ENCODE data around the gene SSR3. TPM values are rescaled to one million over a fixed set of nuclear protein-coding genes. Genes with fewer than 3 reads are reported as not detected.
A peak's percentile ranks its signal among the peaks of the same experiment; 100 is the strongest.

SSR3 gene
- total and polyA plus RNA-seq, 12 donors, result 47.1 to 479 (median 116) TPM

GRCh38 chr3:156516961-156517360 lies 38.0 kb downstream of the SSR3 start:
- 18 to 64% (median 28%) methylated on average over 1 of the region's 1 CpG for WGBS, 4 donors
- TF ChIP-seq POLR2A (IDR thresholded peaks at IDR 0.05) (no peak), CTCF (IDR thresholded peaks at IDR 0.05) (no peak)
- DNase-seq, result peak in 1 of 7 donors; percentile 23
- Histone ChIP-seq H3K9me3 (replicated peaks in 1 of 3) (no peaks in the 10 kb centered on the region), H3K27me3 (no peaks in the 10 kb centered on the region), H3K4me1 (replicated peaks in 1 of 2) (peaks cover 9 to 13% of the 10 kb centered on the region in 2 donors), H3K27ac (peak overlapping the region in 3 of 5 donors; percentile 2 to 35 (median 28)), H3K4me3 (no peak overlapping the region), H3K36me3 (replicated peaks in 1 of 2) (no peaks in the 10 kb centered on the region)
- intact Hi-C loops (cut with DNase I), result loop anchor here in 1 of 2 donors (10.0 kb wide), 1 partner anchor 372 kb away; no protein-coding TSS in a partner anchor

- Histone ChIP-seq H3K4me3 (no peak overlapping the region), H3K36me3 (replicated peaks in 1 of 2) (no peaks in the 10 kb centered on the region), H3K9me3 (replicated peaks in 1 of 3) (no peaks in the 10 kb centered on the region), H3K4me1 (replicated peaks in 1 of 2) (peaks cover 9 to 13% of the 10 kb centered on the region in 2 donors), H3K27me3 (no peaks in the 10 kb centered on the region), H3K27ac (no peak overlapping the region)
- intact Hi-C loops (cut with DNase I), result loop anchor here in 1 of 2 donors (10.0 kb wide), 1 partner anchor 371 kb away; no protein-coding TSS in a partner anchor
- DNase-seq, result peak in 4 of 7 donors; percentile 41 to 61 (median 54)
- TF ChIP-seq POLR2A (IDR thresholded peaks at IDR 0.05) (no peak), CTCF (IDR thresholded peaks at IDR 0.05) (no peak)
- WGBS, 4 donors, result 67 to 78% (median 73%) methylated on average over 3 of the region's 3 CpGs
Observed at GRCh38 chr3:156516284-156516683, 38.6 kb downstream of the SSR3 start.

- no peaks in the 10 kb centered on the region for H3K27me3 ChIP-seq
- no peak for TF ChIP-seq POLR2A (IDR thresholded peaks at IDR 0.05)
- TF ChIP-seq CTCF (IDR thresholded peaks at IDR 0.05), result no peak
- 66 to 74% (median 69%) methylated on average over 5 of the region's 5 CpGs for WGBS, 4 donors
- H3K9me3 ChIP-seq (replicated peaks in 1 of 3), result no peaks in the 10 kb centered on the region
- intact Hi-C loops (cut with DNase I), result loop anchor here (5.0 to 10.0 kb wide), 2 partner anchors 361 to 369 kb away; no protein-coding TSS in a partner anchor
- peaks cover 9 to 13% of the 10 kb centered on the region in 2 donors for H3K4me1 ChIP-seq (replicated peaks in 1 of 2)
- no peaks in the 10 kb centered on the region for H3K36me3 ChIP-seq (replicated peaks in 1 of 2)
- no peak overlapping the region for H3K4me3 ChIP-seq
- no peak overlapping the region for H3K27ac ChIP-seq
- DNase-seq, result no peak
Observed at GRCh38 chr3:156513619-156514018, 41.3 kb downstream of the SSR3 start.

- no peak for DNase-seq
- Histone ChIP-seq H3K4me1 (replicated peaks in 1 of 2) (peaks cover 9% of the 10 kb centered on the region in 2 donors), H3K36me3 (replicated peaks in 1 of 2) (no peaks in the 10 kb centered on the region), H3K4me3 (no peak overlapping the region), H3K9me3 (replicated peaks in 1 of 3) (no peaks in the 10 kb centered on the region), H3K27ac (no peak overlapping the region), H3K27me3 (no peaks in the 10 kb centered on the region)
- WGBS, 4 donors, result 66 to 75% (median 70%) methylated on average over 2 of the region's 2 CpGs
- intact Hi-C loops (cut with DNase I), result loop anchor here (5.0 to 10.0 kb wide), 2 partner anchors 360 to 367 kb away; no protein-coding TSS in a partner anchor
- no peak for TF ChIP-seq POLR2A (IDR thresholded peaks at IDR 0.05)
- no peak for TF ChIP-seq CTCF (IDR thresholded peaks at IDR 0.05)
Observed at GRCh38 chr3:156511987-156512677, 42.8 kb downstream of the SSR3 start.
